Glutamatergic neuron (in vitro differentiated cells): ENCODE results near the gene CMTR1. TPM values are rescaled to one million over a fixed set of nuclear protein-coding genes. Genes with fewer than 3 reads are reported as not detected.
A peak's percentile ranks its signal among the peaks of the same experiment; 100 is the strongest.

Source experiments
- DNase-seq: peaks from one replicate; pipeline ENCODE4 v3.0.0; 2022
- H3K27ac Mint-ChIP-seq: one replicate; pipeline ENCODE4 v1.8.0; 2020; ENCODE audit warnings: mild to moderate bottlenecking, mixed read lengths, inconsistent platforms; ENCODE audit not compliant: unreplicated experiment
- H3K27me3 Mint-ChIP-seq: one replicate; pipeline ENCODE4 v1.8.0; 2020; ENCODE audit warnings: mild to moderate bottlenecking, moderate library complexity, mixed read lengths, inconsistent platforms; ENCODE audit not compliant: unreplicated experiment
- H3K36me3 Mint-ChIP-seq: one replicate; pipeline ENCODE4 v1.8.0; 2020; ENCODE audit warnings: mild to moderate bottlenecking, mixed read lengths, inconsistent platforms; ENCODE audit not compliant: unreplicated experiment
- H3K4me1 Mint-ChIP-seq: one replicate; pipeline ENCODE4 v1.8.0; 2020; ENCODE audit warnings: mild to moderate bottlenecking, low read depth, mixed read lengths, inconsistent platforms; ENCODE audit not compliant: unreplicated experiment
- H3K4me3 Mint-ChIP-seq: one replicate; pipeline ENCODE4 v1.8.0; 2020; ENCODE audit warnings: mild to moderate bottlenecking, mixed read lengths, inconsistent platforms; ENCODE audit not compliant: unreplicated experiment
- H3K9me3 Mint-ChIP-seq: one replicate; pipeline ENCODE4 v1.8.0; 2020; ENCODE audit warnings: mild to moderate bottlenecking, moderate library complexity, mixed read lengths, inconsistent platforms; ENCODE audit not compliant: unreplicated experiment
- total RNA-seq: library from RNA; stranded (reverse); fragmentation: NEBNext Ultra II Directional; extraction: Animal tissue kit (Norgen Biotek cat#: 25700); gene quantifications from one replicate; pipeline ENCODE4 v1.2.1, GENCODE V29; 2021; ENCODE audit not compliant: unreplicated experiment
- TF ChIP-seq, protein P1 (sequence below): fragments of 200-600 bp; sonication (generic); IDR thresholded peaks from one replicate; pipeline ENCODE4 v1.5.0; 2021; ENCODE audit not compliant: partially characterized antibody, unreplicated experiment

Gene CMTR1
- total RNA-seq, 1 donor from 2014 or later: 61.6 TPM

- no peak overlapping the region for H3K4me3 Mint-ChIP-seq
- H3K27ac Mint-ChIP-seq: peak overlapping the region; percentile 75
- peaks cover 66% of the 10 kb centered on the region for H3K4me1 Mint-ChIP-seq
- DNase-seq: no peak
- H3K36me3 Mint-ChIP-seq: no peaks in the 10 kb centered on the region
- TF ChIP-seq, protein P1, sequence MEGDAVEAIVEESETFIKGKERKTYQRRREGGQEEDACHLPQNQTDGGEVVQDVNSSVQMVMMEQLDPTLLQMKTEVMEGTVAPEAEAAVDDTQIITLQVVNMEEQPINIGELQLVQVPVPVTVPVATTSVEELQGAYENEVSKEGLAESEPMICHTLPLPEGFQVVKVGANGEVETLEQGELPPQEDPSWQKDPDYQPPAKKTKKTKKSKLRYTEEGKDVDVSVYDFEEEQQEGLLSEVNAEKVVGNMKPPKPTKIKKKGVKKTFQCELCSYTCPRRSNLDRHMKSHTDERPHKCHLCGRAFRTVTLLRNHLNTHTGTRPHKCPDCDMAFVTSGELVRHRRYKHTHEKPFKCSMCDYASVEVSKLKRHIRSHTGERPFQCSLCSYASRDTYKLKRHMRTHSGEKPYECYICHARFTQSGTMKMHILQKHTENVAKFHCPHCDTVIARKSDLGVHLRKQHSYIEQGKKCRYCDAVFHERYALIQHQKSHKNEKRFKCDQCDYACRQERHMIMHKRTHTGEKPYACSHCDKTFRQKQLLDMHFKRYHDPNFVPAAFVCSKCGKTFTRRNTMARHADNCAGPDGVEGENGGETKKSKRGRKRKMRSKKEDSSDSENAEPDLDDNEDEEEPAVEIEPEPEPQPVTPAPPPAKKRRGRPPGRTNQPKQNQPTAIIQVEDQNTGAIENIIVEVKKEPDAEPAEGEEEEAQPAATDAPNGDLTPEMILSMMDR: no peak
- peaks cover 7% of the 10 kb centered on the region for H3K27me3 Mint-ChIP-seq
- H3K9me3 Mint-ChIP-seq: peaks cover 10% of the 10 kb centered on the region
Measured at GRCh38 chr6:37490536-37491170, 57.6 kb downstream of the CMTR1 start.

GRCh38 chr6:37491171-37491829 lies 58.3 kb downstream of the CMTR1 start:
- Mint-ChIP-seq H3K36me3 (no peaks in the 10 kb centered on the region), H3K27me3 (peaks cover 7% of the 10 kb centered on the region), H3K4me1 (peaks cover 59% of the 10 kb centered on the region), H3K9me3 (peaks cover 9% of the 10 kb centered on the region), H3K4me3 (peak overlapping the region; percentile 72), H3K27ac (peak overlapping the region; percentile 33)
- DNase-seq: no peak
- TF ChIP-seq, protein P1: no peak

DNA sequence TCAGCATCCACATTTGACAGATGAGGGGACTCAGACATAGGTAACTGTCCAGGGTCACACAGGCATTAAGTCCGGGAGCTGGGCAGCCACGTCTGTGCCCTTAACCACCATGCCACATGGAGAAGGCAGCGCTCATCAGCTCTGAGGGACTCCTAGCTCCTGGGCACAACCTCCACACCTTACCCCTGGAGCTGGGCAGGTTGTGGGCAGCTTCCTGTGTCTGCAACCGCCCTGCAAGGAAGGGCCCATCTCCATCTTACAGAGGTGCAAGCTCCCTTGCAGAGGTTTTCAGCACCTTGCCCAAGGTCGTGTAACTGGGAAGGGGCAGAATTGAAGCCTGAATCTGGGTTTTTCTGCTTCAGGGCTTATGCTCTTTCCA lies 58.8 kb downstream of the CMTR1 start:
- Mint-ChIP-seq H3K27ac (peak overlapping the region; percentile 85), H3K9me3 (peaks cover 9% of the 10 kb centered on the region), H3K4me1 (peaks cover 56% of the 10 kb centered on the region), H3K4me3 (peak overlapping the region; percentile 72), H3K36me3 (no peaks in the 10 kb centered on the region), H3K27me3 (peaks cover 7% of the 10 kb centered on the region)
- DNase-seq: no peak
- TF ChIP-seq, protein P1: no peak

DNA sequence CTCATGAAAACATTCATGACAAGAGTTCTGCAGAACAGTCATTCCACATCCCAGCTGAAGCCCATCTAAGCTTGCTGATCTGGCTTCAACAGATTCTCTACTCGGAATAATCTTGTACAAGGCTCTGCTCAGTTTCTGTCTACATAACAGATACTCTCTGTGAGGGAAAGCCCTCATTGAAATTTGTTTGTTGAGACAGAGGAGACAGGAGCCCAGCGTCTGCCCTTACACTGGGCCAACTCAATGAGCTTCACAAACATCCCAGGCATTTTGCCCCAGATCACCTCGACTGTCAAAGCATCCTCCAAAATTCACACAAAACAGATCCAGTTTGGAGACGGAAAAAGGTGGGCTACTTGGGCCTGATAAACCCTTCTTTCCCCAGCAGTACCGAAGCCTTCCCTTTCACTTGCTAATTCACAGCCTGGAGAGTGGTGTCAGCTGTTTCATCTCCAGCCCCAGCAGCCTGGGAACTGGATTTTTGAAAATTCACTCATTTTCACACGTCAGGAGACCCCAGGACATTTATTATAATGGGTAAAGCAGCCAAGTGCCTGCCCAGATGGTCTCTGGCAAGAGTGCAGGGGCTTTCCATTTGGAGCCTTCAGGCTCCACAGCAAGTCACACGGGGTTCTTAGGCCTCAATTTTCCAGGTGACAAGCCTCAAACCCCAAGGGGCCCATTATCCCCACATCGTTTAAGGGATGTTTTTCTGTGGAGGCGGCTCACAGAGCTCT lies 59.4 kb downstream of the CMTR1 start:
- peaks cover 7% of the 10 kb centered on the region for H3K27me3 Mint-ChIP-seq
- TF ChIP-seq, protein P1: no peak
- H3K9me3 Mint-ChIP-seq: peaks cover 9% of the 10 kb centered on the region
- H3K4me1 Mint-ChIP-seq: peaks cover 51% of the 10 kb centered on the region
- no peaks in the 10 kb centered on the region for H3K36me3 Mint-ChIP-seq
- DNase-seq: no peak
- peak overlapping the region; percentile 85 for H3K27ac Mint-ChIP-seq
- H3K4me3 Mint-ChIP-seq: peak overlapping the region; percentile 72
